K562 (cell line): ENCODE data around the gene SECISBP2.

ENCODE experiments used
- CTCF ChIP-seq, 3 experiments: IDR thresholded peaks in 2 of 3; conservative IDR thresholded peaks in 1 of 3; 2 replicates each; pipeline ENCODE4 v1.5.1; 2011 to 2012; ENCODE audit warnings: low read length in 3 of 3, mild to moderate bottlenecking in 3 of 3, control low read depth in 2 of 3, improper control_type of control experiment in 1 of 3, inconsistent platforms in 1 of 3, low read depth in 1 of 3, mixed read lengths in 1 of 3, moderate library complexity in 1 of 3; ENCODE audit not compliant: insufficient read depth in 2 of 3
- ELF1 ChIP-seq: fragments of 200-800 bp; sonication (Bioruptor generic); IDR thresholded peaks from 2 replicates; pipeline ENCODE4 v1.6.1; 2016; ENCODE audit warnings: missing genetic modification characterization, missing compliant biosample characterization
- HDAC6 ChIP-seq: IDR thresholded peaks from 2 replicates; pipeline ENCODE4 v1.6.1; 2012; ENCODE audit warnings: low read depth, mild to moderate bottlenecking, control low read depth, inconsistent platforms, low read length, moderate library complexity
- HNRNPLL ChIP-seq: fragments of 200-400 bp; formaldehyde crosslinking; IDR thresholded peaks from 2 replicates; pipeline ENCODE4 v1.6.1; 2017; ENCODE audit warnings: low read length, low read depth, mild to moderate bottlenecking; ENCODE audit not compliant: poor library complexity, severe bottlenecking
- KDM1A ChIP-seq, 2 experiments: fragments of 450-650 bp; IDR thresholded peaks; 2 replicates each; pipeline ENCODE4 v1.6.1; 2016; ENCODE audit warnings: mild to moderate bottlenecking in 2 of 2
- NR2C2 ChIP-seq, 2 experiments: fragments of 200-800 bp in 1 of 2; sonication (Bioruptor generic) in 1 of 2; sonication (generic) in 1 of 2; formaldehyde crosslinking in 1 of 2; IDR thresholded peaks; 2 replicates each; pipeline versions ENCODE4 v1.6.1 to v1.8.0; 2016 to 2022; ENCODE audit warnings: mild to moderate bottlenecking in 1 of 2, missing compliant biosample characterization in 1 of 2, missing genetic modification characterization in 1 of 2, missing genetic modification reagents in 1 of 2
- SRF ChIP-seq, 2 experiments: fragments of 250-450, 450-650 bp in 1 of 2; sonication (Bioruptor Pico) in 1 of 2; sonication (generic) in 1 of 2; formaldehyde crosslinking; IDR thresholded peaks; 2 replicates each; pipeline versions ENCODE4 v1.5.0 to v1.5.1; 2020 to 2022; ENCODE audit warnings: mild to moderate bottlenecking in 1 of 2, missing genetic modification reagents in 1 of 2
- ZBED1 ChIP-seq: IDR thresholded peaks from 2 replicates; pipeline ENCODE4 v1.6.1; 2014
- ZNF583 ChIP-seq: fragments of 250-450 bp; sonication (Bioruptor Pico); IDR thresholded peaks from 2 replicates; pipeline ENCODE4 v1.4.0; 2020
- ZNF764 ChIP-seq: fragments of 250-450 bp; sonication (Bioruptor Pico); IDR thresholded peaks from 2 replicates; pipeline ENCODE4 v1.4.0; 2020; ENCODE audit warnings: low read depth, mild to moderate bottlenecking, moderate library complexity
- ZZZ3 ChIP-seq: fragments of 450-650 bp; IDR thresholded peaks from 2 replicates; pipeline ENCODE4 v1.6.1; 2016; ENCODE audit warnings: antibody characterized with exemption, mild to moderate bottlenecking, moderate library complexity
- TF ChIP-seq, protein P1 (sequence below): sonication (generic); formaldehyde crosslinking; IDR thresholded peaks from 2 replicates; pipeline ENCODE4 v1.8.0; 2022; ENCODE audit warnings: mild to moderate bottlenecking, low read depth, missing genetic modification reagents
- TF ChIP-seq, protein P2 (sequence below): fragments of 150-350 bp; IDR thresholded peaks from 2 replicates; pipeline ENCODE4 v1.6.1; 2014; ENCODE audit warnings: low read depth, mild to moderate bottlenecking, low read length, borderline replicate concordance

- no peak for TF ChIP-seq CTCF (IDR thresholded peaks at IDR 0.05 in 2 of 3, conservative IDR thresholded peaks at IDR 0.05 in 1 of 3; ENCODE audit: insufficient read depth in 2 of 3, low read depth in 1 of 3, low read length in 3 of 3)
- TF ChIP-seq KDM1A (IDR thresholded peaks at IDR 0.05): no peak
- TF ChIP-seq, protein P1, sequence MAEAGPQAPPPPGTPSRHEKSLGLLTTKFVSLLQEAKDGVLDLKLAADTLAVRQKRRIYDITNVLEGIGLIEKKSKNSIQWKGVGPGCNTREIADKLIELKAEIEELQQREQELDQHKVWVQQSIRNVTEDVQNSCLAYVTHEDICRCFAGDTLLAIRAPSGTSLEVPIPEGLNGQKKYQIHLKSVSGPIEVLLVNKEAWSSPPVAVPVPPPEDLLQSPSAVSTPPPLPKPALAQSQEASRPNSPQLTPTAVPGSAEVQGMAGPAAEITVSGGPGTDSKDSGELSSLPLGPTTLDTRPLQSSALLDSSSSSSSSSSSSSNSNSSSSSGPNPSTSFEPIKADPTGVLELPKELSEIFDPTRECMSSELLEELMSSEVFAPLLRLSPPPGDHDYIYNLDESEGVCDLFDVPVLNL (CRISPR knock-in tag): no peak
- TF ChIP-seq ZNF583: no peak
- no peak for TF ChIP-seq ZZZ3
- no peak for TF ChIP-seq HDAC6
- no peak for TF ChIP-seq ELF1 (tag)
- TF ChIP-seq SRF (CRISPR knock-in tag; IDR thresholded peaks at IDR 0.05): no peak
- no peak for TF ChIP-seq NR2C2 (CRISPR knock-in tag; IDR thresholded peaks at IDR 0.05)
- TF ChIP-seq NR2C2 (tag; IDR thresholded peaks at IDR 0.05): no peak
- no peak for TF ChIP-seq ZNF764 (CRISPR knock-in tag)
- TF ChIP-seq, protein P2, sequence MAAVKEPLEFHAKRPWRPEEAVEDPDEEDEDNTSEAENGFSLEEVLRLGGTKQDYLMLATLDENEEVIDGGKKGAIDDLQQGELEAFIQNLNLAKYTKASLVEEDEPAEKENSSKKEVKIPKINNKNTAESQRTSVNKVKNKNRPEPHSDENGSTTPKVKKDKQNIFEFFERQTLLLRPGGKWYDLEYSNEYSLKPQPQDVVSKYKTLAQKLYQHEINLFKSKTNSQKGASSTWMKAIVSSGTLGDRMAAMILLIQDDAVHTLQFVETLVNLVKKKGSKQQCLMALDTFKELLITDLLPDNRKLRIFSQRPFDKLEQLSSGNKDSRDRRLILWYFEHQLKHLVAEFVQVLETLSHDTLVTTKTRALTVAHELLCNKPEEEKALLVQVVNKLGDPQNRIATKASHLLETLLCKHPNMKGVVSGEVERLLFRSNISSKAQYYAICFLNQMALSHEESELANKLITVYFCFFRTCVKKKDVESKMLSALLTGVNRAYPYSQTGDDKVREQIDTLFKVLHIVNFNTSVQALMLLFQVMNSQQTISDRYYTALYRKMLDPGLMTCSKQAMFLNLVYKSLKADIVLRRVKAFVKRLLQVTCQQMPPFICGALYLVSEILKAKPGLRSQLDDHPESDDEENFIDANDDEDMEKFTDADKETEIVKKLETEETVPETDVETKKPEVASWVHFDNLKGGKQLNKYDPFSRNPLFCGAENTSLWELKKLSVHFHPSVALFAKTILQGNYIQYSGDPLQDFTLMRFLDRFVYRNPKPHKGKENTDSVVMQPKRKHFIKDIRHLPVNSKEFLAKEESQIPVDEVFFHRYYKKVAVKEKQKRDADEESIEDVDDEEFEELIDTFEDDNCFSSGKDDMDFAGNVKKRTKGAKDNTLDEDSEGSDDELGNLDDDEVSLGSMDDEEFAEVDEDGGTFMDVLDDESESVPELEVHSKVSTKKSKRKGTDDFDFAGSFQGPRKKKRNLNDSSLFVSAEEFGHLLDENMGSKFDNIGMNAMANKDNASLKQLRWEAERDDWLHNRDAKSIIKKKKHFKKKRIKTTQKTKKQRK: no peak
- TF ChIP-seq ZBED1: no peak
- TF ChIP-seq HNRNPLL: no peak
These were observed 71.8 kb downstream of the SECISBP2 start for GRCh38 chr9:89390068-89390555.
